HG02884 (cell line): ENCODE measurements around the gene TEX35.
A peak's percentile ranks its signal among the peaks of the same experiment; 100 is the strongest.

Experiments used
- ATAC-seq: cut with Tn5 transposase; IDR thresholded peaks from one replicate; pipeline ENCODE4 v1.9.1; 2021; ENCODE audit warnings: mild to moderate bottlenecking, moderate library complexity; ENCODE audit not compliant: unreplicated experiment

The TEX35 gene

DNA sequence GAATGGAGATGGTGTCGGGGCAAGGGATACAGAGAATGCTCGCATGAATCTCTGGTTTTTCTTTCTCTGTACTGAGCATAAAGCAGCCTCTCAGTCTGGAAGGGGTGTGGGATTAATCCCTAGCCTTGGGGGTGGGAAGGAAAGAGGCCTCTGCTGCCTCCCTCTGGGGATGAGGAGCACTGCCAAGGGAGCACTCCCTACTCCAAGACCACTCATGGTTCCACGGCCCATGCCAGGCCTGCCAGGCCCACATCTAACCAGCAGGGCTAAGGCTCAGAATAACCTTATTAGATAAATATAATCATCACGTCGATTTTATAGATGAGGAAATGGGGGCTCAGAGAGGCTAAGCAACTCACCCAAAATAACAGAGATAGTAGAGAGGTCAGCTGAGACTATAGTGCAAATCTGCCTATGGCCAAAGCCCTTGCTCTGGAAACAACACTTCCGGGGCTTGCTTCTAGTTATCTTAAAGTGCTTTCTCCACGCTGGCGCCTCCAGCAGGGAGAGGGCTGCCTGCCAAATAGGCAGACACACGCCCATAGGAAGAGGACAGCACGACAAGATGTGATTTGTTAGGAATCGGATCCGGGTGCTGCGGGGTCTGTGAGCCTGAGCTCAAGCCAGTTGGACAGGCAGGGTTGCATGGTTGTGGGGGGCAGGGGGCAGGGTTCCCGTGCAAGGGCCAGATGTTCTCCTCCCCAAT is 522 bp downstream of the TEX35 start:
- no peak for ATAC-seq

DNA sequence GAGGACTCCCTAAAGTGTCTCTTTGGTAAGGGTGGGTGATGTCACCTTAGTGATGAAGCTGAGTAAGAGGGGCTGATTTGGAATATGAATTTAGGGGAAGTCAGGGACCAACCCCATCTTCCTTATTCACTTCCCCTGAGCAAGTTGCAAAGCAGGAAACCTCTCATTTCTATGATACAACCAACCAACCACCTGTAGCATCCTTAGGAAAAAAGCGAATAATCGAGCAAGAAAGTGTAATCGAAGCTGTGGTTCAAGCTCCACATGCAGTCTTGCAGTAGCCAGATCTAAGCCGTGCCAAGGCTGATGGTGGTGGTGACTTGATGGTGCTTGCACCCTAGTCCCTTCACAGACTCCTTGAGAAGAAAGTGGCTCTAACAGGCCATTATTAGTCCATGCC is 3.2 kb downstream of the TEX35 start:
- ATAC-seq = no peak

DNA sequence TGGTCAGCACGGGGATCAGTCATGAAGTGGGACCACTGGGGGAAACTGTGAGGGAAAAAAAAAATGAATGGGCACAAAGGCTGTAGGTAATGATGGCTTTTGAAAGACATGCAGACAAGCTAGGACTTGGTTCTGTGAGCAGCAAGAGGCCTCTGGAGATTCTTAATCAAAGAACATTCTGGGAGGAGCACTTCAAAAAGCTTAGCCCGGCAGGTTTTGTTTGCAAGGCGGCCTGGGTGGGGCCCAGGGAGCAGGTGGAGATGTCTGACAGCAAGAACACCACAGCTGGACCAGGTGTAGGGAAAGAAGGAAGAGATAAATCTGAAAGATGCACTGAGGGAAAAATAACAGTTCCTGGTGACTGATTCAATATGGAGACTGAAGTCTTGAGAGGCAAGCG is 6.0 kb downstream of the TEX35 start:
- no peak for ATAC-seq

DNA sequence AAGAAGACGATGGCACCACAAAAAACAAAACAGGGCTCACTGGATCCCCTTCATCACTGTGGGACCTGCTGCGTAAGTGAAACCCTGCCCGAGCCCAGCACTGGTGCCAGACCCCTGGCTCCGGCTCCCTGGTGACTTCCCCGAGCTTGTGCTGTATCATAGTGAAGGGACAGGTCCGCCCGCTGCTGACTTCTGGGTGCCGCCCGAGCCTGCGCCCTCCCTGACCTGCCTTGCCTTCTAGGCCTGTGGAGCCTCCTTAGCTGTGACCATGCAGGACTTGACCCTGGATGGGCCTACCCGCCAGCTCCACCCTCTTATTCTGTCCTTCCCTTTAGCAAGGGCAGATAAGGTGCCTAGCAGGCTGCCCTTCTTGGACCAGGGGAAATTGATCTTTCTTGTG is 7.9 kb downstream of the TEX35 start:
- ATAC-seq = no peak

DNA sequence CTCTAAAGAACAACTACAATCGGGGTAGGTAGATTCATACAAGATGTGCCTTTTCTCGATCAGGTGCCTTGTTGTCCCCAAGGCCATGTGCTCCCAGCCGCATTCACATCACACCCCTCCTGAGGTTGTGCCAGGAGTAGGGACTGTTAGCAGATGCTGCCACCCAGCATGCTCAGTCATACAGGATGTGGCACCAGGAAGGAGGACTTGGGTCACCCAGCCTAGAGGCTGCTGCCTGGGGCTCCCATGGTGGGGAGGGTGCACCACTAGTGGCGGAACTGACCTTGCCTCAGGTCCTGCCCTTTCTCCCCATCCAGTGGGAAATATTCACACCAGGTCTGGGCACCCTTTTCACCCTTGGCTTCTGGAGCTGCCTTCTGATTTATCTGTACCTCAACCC is 8.3 kb downstream of the TEX35 start:
- ATAC-seq = no peak

DNA sequence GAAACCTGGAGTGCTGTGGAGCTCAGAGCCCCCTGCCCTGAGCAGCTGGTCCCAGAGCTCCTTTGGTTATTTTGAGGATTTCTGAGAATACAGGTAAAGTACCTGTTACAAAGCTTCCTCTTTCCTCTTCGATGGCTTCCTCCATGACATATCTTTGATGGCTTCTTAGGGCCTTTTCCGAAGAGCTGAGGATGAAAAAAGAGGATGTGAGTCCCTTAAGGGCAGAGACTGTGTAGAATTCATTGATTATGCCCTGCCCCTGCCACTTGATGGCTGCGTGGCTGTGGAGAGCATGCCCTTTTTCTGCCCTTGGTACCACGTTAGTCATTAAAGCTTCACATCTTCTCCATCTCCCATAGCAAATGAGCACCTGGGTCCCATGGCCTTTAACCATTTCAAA is 14.2 kb downstream of the TEX35 start:
- ATAC-seq = no peak

DNA sequence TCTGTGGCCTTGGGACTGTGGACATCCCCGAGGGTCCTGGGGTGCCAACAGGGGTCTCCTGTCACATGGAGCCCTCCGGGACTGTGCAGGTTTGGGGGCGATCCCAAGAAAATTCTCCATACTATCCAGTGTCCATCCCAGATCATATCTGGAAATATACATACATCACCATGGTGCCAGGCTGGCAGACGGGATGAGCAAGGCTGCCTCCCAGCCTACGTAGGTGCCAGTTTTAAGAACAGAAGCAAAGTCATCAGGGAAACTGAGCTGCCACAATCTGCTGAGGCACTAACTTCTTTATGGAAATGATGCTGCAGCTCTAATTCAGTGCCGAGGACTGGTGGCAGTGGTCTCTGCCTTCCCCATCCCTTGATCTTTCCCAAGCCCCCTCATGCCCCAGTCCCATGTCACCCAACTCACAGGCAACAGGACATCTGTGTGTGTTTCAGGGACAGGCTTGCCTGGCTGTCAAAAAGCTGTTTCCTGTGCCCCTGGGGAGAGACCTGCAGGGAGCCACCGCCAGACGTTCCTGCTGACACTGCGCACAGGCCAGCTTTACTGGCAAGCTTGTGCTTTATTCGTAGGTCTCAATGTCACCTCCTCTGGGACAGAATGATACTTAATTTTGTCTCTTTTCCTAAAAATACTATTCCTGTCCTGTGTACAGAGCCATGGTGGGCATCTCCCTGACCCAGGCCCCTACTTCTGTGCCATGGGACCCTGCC is 15.5 kb downstream of the TEX35 start:
- ATAC-seq = no peak

DNA sequence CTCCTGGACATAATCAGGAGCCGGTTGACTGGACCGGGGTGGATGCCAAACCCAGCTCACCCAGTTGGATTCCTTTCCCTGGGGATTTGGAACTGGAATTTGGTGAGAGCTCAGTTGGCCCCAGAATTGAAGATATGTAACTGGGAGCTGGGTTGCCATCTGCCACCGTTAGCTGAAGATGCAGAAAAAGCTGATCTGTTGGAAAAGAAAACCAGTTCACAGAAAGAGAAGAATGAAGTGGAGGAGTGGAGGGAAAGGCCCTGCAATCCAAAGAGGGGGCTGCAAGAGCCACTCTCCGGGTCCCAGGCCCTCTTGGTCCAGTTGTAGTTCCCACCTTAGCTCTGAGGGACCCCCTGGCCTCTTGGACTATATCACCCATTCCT is 16.0 kb downstream of the TEX35 start:
- no peak for ATAC-seq

DNA sequence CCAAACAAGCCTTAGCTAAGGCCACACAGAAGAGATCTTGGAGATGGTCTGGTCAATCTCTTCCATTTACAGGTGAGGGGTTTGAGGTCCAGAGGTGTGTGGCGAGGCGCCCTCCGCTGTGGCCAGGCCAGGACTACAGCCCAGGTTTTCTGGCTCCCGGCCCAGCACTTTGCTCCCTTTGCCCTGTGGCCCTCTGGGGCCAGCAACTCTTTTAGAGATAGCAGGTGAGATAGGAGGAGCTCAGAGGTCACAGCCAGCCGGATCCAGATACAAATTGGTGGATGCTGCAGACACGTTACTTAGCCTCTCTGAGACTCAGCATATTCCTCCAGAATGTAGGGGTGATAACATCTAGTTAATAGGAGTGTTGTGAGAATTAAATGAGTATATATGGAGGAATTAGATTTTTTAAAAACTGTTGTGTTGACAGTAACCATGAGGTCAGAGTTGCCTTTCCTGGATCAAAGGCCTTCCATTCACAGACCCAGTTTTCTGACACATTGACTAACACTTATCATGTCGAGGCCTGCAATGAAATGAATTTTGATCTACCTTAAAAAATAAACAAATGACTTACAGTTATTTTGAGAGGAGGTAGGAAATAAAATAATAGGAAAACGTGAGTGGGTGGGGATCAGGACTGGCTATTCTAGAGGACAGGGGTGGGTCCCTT is 16.6 kb downstream of the TEX35 start:
- no peak for ATAC-seq

DNA sequence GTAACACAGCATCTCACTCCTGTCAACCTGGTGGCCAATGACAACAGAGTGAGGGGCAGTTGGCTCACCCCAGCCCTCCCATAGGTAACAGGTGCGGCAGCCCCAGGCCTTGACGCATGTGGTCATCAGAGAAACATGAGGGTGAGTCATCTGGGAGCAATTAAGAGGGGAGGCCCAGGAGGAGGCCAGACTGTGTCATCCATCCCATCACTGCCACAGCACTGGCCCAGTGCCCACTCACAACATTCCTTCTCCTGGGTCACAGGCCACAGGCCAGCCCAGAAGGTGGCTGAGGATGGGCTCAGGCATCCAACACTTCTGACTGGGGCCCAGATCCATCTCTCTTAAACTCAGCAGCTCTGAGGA is 17.1 kb downstream of the TEX35 start:
- ATAC-seq = no peak

DNA sequence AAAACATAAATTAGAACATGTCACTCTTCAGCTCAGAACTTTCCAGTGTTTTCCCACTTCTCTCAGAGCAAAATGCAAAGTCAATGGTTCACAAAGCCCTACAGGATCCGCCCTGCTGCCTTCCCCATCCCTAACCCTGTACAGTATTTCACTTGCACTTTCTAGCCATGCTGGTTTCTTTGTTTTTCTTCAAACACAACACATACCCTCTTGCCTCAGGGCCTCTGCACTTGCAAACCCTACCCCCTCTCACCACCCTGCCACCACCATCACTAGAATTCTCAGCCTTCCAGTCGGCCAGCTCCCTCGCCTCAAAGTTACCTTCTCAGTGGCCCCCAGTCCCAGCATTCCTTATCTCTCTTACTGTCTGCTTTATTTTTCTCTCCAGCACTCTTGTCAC is 17.6 kb downstream of the TEX35 start:
- ATAC-seq = no peak

DNA sequence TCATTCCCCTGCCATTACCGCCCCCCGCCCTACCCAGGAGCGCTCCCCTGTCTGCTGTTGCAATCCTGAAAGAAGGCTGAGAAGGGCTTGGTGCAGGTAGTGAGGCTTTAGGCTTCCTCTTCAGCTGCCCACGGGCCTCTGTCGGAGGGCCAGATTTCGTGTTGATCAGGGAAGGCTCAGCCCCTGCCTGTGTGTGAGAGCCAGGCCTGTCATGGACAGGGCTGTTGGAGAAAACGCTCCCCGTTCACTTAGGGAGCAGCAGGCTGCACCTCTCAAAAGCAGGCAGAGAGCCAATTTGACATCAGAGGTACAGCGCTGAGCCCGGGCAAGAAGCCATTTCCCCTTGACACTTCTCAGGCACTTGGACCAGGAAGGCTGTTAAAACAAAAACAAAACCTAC is 19.0 kb downstream of the TEX35 start:
- peak; percentile 24 for ATAC-seq

DNA sequence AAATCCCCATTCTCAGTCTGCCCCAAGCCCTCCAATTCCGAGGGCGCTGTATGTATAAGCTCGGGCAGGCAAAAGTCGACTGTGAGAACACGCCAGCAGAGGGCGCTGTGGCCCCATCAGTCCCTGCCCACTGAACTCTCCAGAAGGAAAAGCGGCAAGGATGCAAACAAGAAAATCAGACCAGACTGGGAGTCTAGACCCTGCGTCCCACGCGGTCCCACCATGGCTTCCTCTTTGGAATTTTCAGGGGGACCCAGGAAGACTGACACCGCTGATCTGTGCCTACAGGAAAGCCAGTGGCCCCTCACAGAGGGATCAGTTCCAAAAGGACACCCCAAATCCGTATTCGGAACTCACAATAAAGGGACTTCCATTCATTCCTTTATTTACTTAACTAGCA is 19.5 kb downstream of the TEX35 start:
- peak; percentile 72 for ATAC-seq

DNA sequence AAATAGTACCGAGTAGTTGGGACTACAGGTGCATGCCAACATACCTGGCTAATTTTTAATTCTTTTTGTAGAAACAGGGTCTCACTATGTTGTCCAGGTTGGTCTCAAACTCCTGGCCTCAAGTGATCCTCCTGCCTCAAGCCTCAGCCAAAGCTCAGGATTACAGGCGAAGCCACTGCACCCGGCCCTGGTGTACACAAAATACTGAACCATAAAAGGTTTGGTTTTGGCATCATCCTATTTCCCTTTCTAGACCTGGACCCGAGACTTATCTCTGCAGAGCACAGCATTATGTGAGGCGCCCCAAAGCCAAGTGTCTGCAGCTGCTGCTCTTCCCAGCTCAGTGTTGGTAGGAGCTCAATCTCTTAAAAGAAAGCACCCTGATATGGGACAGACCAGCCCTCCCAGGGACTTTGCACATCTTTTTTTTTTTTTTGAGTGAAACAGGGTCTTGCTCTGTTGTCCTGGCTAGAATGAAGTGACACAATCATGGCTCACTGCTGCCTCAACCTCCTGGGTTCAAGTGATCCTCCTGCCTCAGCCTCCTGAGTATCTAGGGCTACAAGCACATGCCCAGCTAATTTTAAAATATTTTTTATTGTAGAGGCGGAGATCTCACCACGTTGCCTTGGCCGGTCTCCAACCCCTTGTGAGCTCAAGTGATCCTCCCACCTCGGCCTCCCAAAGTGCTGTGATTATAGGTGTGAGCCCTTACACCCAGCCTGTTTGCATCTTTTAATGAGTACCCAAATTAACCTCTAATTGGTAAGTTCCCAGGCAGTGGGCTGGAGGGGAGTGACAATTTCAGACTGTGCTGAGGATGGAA is 20.4 kb downstream of the TEX35 start:
- ATAC-seq = no peak

DNA sequence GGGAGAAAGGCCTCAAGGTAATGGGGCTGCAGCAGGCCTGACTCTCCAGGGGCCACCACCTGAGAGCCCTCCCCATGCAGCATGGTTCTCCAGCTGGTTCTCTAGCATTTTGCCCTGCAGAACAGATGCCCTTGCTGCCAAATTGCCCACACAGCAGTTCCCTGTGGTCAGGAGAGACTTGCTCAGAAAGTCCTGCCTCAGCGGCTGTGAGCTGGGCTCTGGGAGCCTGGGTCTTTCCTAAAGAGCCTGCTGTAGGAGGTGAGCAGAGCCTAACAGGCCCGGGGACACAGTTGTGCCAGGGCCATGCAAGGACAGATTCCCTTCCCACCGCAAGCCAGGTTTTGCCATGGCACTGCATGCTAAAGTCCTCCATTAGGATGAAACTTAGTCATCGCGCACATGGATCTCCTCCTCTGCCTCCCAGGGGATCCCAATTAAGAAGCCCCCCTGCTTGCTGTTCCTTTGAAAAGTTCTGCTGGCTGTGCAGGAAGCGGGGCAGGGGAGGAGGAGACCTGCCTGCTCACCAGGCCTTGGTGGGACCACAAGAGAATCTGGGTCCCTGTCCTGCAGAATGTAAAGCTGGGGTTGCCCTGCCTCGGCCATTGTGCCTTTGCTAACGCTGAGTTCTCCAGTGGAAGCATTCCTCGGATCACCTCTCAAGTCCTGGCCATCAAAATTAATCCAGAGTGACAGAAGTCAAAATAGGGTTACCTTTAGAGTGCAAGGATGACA is 21.4 kb downstream of the TEX35 start:
- no peak for ATAC-seq

DNA sequence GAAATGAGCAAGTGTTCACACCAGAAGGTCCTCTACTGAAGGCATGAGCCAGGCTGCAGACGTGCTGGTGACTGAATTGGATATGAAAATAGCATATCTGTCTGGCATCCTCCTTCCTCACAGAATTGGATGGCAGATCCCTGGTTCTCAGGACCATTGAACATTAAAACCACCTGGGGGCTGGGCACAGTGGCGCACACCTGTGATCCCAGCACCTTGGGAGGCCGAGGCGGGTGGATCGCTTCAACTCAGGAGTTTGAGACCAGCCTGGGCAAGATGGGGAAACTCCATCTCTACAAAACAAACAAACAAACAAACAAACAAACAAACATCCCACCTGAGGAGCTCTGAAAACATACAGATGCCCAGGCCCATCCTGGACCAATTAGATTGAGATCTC is 23.4 kb downstream of the TEX35 start:
- no peak for ATAC-seq

DNA sequence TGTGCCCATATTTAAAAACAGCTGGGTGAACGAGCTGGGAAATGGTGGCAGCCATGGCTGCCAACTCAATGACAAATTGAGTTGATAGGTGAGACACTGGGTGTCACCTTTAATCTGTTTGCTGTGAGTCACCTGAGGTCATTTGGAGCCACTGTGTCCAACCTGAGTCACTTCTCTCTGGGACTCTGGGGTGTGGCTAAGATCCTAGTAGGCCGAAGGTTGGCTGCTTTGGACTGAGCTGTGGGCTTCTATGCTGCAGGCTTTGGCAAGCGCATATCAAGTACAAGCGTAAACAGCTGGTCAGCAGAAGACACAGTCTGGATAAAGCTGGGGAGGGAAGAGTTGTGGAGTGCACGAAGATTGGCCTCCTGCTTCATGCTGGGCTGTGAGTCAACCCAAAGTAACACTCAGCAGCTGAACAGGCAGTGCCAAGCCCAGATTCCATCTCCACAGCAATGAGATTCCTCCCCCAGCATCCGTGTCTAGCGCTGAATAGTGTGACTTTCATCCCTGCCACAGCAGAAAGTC is 24.0 kb downstream of the TEX35 start:
- no peak for ATAC-seq

DNA sequence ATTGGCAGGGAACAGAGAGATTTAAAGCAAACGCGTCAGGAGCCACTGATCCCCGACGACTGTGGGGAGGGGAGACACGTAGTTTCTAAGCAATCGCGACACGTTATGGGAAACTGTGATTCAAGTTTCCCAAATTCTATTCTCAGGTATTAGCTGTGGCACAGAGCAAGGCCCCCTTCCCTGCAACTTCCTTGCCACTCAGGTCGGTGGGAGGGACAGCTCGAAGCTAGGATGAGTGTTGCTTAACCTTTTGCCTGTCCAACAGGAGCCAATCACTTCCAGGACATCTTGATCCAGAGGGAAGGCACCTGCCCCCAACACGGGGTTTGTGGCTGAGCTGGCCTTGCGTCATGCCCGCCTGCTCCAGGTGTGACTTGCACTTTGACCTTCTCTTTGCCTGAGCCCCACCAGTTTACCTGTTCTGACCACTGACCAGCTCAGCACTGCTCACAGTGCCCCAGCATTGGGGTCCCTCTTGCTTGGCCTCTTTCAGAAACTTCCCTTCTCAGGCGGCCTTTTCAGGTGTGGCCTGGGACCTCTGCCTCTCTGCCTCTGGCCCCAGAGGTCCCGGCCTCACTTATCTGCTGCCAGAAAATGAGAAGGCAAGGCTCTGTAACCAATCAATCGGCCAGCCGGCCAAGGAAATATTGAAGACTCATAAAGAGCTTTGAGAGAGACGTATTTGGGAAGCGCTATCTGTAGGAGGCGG is 24.6 kb downstream of the TEX35 start:
- no peak for ATAC-seq

DNA sequence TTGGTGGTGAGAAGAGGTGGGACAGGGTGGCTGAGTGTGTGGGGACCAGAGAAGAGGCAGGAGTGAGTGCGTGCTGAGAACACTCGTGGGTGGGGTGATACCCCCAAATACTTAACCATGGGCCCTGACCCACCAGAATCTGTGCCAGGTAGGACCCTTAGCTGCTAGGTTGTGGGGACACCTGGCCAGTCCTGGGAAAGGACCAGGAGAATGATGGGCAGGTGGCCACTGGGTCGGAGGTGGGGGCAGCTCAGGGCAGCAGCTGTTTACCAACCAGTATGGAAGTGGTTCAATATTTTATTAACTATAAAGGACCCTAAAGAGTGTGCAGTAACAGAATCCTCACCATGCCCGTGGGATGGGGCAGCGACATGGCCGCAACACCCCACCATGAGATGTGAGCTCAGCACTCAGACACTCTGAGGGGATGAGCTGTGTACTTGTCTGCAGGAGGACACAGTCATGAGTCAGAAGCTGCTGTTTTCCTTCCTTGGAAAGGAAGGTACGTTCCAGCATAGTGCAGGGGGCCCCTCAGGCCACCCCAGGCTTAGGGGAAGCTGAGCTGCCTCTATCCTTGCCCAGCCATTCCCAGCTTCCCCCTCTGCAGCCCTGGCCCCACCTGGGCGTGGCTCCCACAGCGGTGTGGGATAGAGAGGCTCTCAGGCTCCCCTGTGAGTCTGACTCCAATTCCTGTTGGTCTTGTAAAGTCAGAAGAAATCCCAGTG is 25.4 kb downstream of the TEX35 start:
- no peak for ATAC-seq
